ENCODE data around the gene RNF41. TPM values are rescaled to one million over a fixed set of nuclear protein-coding genes. Genes with fewer than 3 reads are reported as not detected.

RNF41 gene
- total RNA-seq, 1 donor from 2014 or later, result 140 TPM

- no peak for DNase-seq (ENCODE audit: low read depth)
Measured at GRCh38 chr12:56165369-56165768, 56.4 kb downstream of the RNF41 start.

GRCh38 chr12:56164345-56164729 is 57.4 kb downstream of the RNF41 start:
- no peak for DNase-seq (ENCODE audit: low read depth)

GRCh38 chr12:56163533-56164344 is 58.0 kb downstream of the RNF41 start:
- no peak for DNase-seq (ENCODE audit: low read depth)

- no peak for DNase-seq (ENCODE audit: low read depth)
Measured at GRCh38 chr12:56162468-56163290, 59.0 kb downstream of the RNF41 start.

GRCh38 chr12:56161690-56162351 is 59.9 kb downstream of the RNF41 start:
- DNase-seq (ENCODE audit: low read depth), result no peak

- no peak for DNase-seq (ENCODE audit: low read depth)
Measured at GRCh38 chr12:56160894-56161689, 60.6 kb downstream of the RNF41 start.

GRCh38 chr12:56160193-56160763 is 61.4 kb downstream of the RNF41 start:
- DNase-seq (ENCODE audit: low read depth), result no peak

GRCh38 chr12:56159482-56160192 is 62.1 kb downstream of the RNF41 start:
- DNase-seq (ENCODE audit: low read depth), result no peak

GRCh38 chr12:56158926-56159461 is 62.7 kb downstream of the RNF41 start:
- DNase-seq (ENCODE audit: low read depth), result peak; percentile 80

GRCh38 chr12:56158029-56158925 is 63.4 kb downstream of the RNF41 start, which contains the start of gene MYL6:
Gene MYL6, plus strand, starts transcription at chr12:56158359. Its CDS starts 43 bp downstream, at chr12:56158402.
- peak; percentile 97 for DNase-seq (ENCODE audit: low read depth)

GRCh38 chr12:56157201-56158028 is 64.3 kb downstream of the RNF41 start:
- DNase-seq (ENCODE audit: low read depth), result peak; percentile 78

- peak; percentile 54 for DNase-seq (ENCODE audit: low read depth)
Measured at GRCh38 chr12:56156464-56157200, 65.1 kb downstream of the RNF41 start.

- DNase-seq (ENCODE audit: low read depth), result no peak
Measured at GRCh38 chr12:56155256-56155845, 66.4 kb downstream of the RNF41 start.

- DNase-seq (ENCODE audit: low read depth), result no peak
Measured at GRCh38 chr12:56154818-56155217, 66.9 kb downstream of the RNF41 start.

GRCh38 chr12:56154246-56154771 is 67.4 kb downstream of the RNF41 start:
- no peak for DNase-seq (ENCODE audit: low read depth)

GRCh38 chr12:56153678-56154065 is 68.0 kb downstream of the RNF41 start:
- DNase-seq (ENCODE audit: low read depth), result no peak
